Measurements from ENCODE around the gene SLC26A4. TPM values are rescaled to one million over a fixed set of nuclear protein-coding genes. Genes with fewer than 3 reads are reported as not detected.

SLC26A4 gene
- total RNA-seq, 1 donor = under 0.01 TPM

DNA sequence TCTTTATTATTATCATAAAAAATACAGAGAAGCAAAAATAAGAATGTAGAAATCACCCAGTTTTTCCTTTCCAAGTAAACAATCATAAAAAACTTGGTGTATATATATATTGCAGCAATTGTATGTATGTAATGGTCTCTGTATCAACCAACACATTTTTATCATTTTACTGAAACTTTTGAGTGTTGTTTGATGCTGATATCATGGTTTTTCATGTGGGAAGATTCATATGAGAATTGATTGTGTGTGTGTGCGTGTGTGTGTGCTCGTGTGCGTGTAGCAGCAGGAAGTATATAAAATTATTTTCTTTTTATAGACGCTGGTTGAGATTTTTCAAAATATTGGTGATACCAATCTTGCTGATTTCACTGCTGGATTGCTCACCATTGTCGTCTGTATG lies 22.3 kb downstream of the SLC26A4 start:
- no peak for DNase-seq (ENCODE audit: low read depth)
- H3K4me3 ChIP-seq (ENCODE audit: low read depth, low read length) = no peak overlapping the region
- no peak for TF ChIP-seq CTCF (IDR thresholded peaks at IDR 0.05; ENCODE audit: insufficient read depth, low read depth, low read length)

- DNase-seq (ENCODE audit: low read depth) = no peak
- TF ChIP-seq CTCF (IDR thresholded peaks at IDR 0.05; ENCODE audit: insufficient read depth, low read depth, low read length) = no peak
- no peak overlapping the region for H3K4me3 ChIP-seq (ENCODE audit: low read depth, low read length)
Measured at GRCh38 chr7:107684287-107684686, 23.7 kb downstream of the SLC26A4 start.

DNA sequence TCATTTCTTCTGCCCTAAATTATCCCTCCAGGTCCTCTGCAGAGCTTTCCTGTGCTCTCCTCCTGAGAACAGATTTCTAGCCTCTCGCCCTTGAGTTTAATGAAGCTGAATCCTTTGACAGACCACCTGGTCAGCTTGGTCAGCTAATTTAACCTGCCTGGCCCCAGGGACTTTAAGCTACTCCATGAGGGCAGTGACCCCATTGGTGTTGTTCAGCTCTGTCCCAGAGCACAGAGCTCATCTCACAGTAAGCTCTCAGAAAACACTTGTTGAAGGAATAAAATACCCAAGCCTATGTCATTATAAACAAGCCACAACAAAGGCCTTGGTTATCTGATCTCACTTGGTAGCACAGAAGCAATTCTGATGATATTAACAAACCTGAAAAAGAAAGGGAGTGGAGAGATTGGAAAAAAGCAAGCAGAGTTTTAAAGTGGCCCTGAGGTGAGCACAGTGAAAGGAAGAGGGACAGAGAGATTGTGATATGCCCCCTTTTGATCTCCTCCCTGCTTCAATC lies 24.4 kb downstream of the SLC26A4 start:
- TF ChIP-seq CTCF (IDR thresholded peaks at IDR 0.05; ENCODE audit: insufficient read depth, low read depth, low read length) = no peak
- H3K4me3 ChIP-seq (ENCODE audit: low read depth, low read length) = no peak overlapping the region
- DNase-seq (ENCODE audit: low read depth) = no peak

GRCh38 chr7:107686816-107687387 lies 26.3 kb downstream of the SLC26A4 start:
- H3K4me3 ChIP-seq (ENCODE audit: low read depth, low read length) = no peak overlapping the region
- DNase-seq (ENCODE audit: low read depth) = no peak

DNA sequence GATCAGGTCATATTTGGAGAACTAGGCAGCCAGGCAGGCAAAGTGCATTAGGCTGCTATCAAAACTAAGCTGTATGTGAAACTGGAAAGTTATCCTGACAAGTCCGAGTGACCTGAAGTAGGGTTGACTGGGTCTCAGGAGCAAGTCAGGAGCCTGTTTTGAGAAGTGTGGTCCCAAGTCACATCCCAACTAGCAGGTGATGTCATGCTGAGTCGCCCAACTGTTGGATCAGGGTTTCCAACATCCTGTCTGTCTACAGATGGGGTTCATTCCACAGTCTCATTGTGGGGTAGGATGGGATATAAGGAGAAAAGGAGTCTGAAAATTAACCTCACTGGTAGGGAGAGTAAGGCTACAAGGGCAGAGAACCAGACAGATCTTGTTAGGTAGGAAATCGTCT lies 27.0 kb downstream of the SLC26A4 start:
- no peak for TF ChIP-seq CTCF (IDR thresholded peaks at IDR 0.05; ENCODE audit: insufficient read depth, low read depth, low read length)
- DNase-seq (ENCODE audit: low read depth) = no peak
- no peak overlapping the region for H3K4me3 ChIP-seq (ENCODE audit: low read depth, low read length)

More at GRCh38 chr7:107686816-107687387, 26.3 kb downstream of the SLC26A4 start:
- no peak for TF ChIP-seq CTCF (IDR thresholded peaks at IDR 0.05; ENCODE audit: insufficient read depth, low read depth, low read length)

GRCh38 chr7:107689553-107689952 lies 28.9 kb downstream of the SLC26A4 start:
- no peak for DNase-seq (ENCODE audit: low read depth)
- TF ChIP-seq CTCF (IDR thresholded peaks at IDR 0.05; ENCODE audit: insufficient read depth, low read depth, low read length) = no peak
- H3K4me3 ChIP-seq (ENCODE audit: low read depth, low read length) = no peak overlapping the region

- TF ChIP-seq CTCF (IDR thresholded peaks at IDR 0.05; ENCODE audit: insufficient read depth, low read depth, low read length) = no peak
- DNase-seq (ENCODE audit: low read depth) = no peak
- H3K4me3 ChIP-seq (ENCODE audit: low read depth, low read length) = no peak overlapping the region
Measured at GRCh38 chr7:107690084-107690483, 29.5 kb downstream of the SLC26A4 start.

Data from fibroblast of villous mesenchyme (primary cell).